H9 (cell line): ENCODE measurements around the gene NAGPA. TPM values are rescaled to one million over a fixed set of nuclear protein-coding genes. Genes with fewer than 3 reads are reported as not detected.
"Not testable (repeated sequence)": the region's sequence is repeated elsewhere in the genome, so short reads cannot be mapped to it uniquely, and the experiment has no call there.

ENCODE experiments used
- DNase-seq: peaks from one replicate; pipeline ENCODE4 v3.0.0-alpha.2; 2017
- H2AFZ ChIP-seq: one replicate; pipeline ENCODE4 v1.6.1; 2013; ENCODE audit warnings: mild to moderate bottlenecking, low read length, control low read depth, moderate library complexity
- H2AK5ac ChIP-seq: 2 replicates; pipeline ENCODE4 v1.6.1; 2013; ENCODE audit warnings: low read length, control low read depth, mixed read lengths; ENCODE audit not compliant: insufficient read length
- H2BK120ac ChIP-seq: one replicate; pipeline ENCODE4 v1.6.1; 2013; ENCODE audit warnings: low read depth, mild to moderate bottlenecking, low read length, control low read depth, inconsistent platforms; ENCODE audit not compliant: poor library complexity, severe bottlenecking
- H2BK12ac ChIP-seq: 2 replicates; pipeline ENCODE4 v1.6.1; 2013; ENCODE audit warnings: low read length, control low read depth, mixed read lengths, low read depth; ENCODE audit not compliant: insufficient read length
- H2BK15ac ChIP-seq: 2 replicates; pipeline ENCODE4 v1.6.1; 2013; ENCODE audit warnings: low read depth, low read length, control low read depth
- H2BK20ac ChIP-seq: one replicate; pipeline ENCODE4 v1.6.1; 2013; ENCODE audit warnings: low read depth, mild to moderate bottlenecking, low read length, control low read depth, inconsistent platforms; ENCODE audit not compliant: poor library complexity, severe bottlenecking
- H2BK5ac ChIP-seq: 2 replicates; pipeline ENCODE4 v1.6.1; 2013; ENCODE audit warnings: low read length, control low read depth, mixed read lengths; ENCODE audit not compliant: insufficient read length
- H3K14ac ChIP-seq: 2 replicates; pipeline ENCODE4 v1.6.1; 2013; ENCODE audit warnings: low read length, control low read depth; ENCODE audit not compliant: insufficient read depth
- H3K18ac ChIP-seq: 2 replicates; pipeline ENCODE4 v1.6.1; 2013; ENCODE audit warnings: low read depth, mild to moderate bottlenecking, mixed read lengths, low read length, control low read depth; ENCODE audit not compliant: insufficient read length
- H3K23ac ChIP-seq: 2 replicates; pipeline ENCODE4 v1.6.1; 2013; ENCODE audit warnings: low read length, control low read depth, mixed read lengths, low read depth; ENCODE audit not compliant: insufficient read length
- H3K23me2 ChIP-seq: 2 replicates; pipeline ENCODE4 v1.6.1; 2013; ENCODE audit warnings: low read depth, mild to moderate bottlenecking, mixed read lengths, low read length, control low read depth; ENCODE audit not compliant: insufficient read length, poor library complexity, severe bottlenecking
- H3K27ac ChIP-seq: 2 replicates; pipeline ENCODE4 v1.5.1; 2013; ENCODE audit warnings: low read length, control low read depth, mixed read lengths, low read depth; ENCODE audit not compliant: insufficient read length
- H3K27me3 ChIP-seq: 2 replicates; pipeline ENCODE4 v1.6.1; 2013; ENCODE audit warnings: low read length, control low read depth, inconsistent platforms; ENCODE audit not compliant: insufficient read depth
- H3K4ac ChIP-seq: 2 replicates; pipeline ENCODE4 v1.6.1; 2013; ENCODE audit warnings: low read depth, mild to moderate bottlenecking, control low read depth, inconsistent platforms, low read length, moderate library complexity
- H3K4me1 ChIP-seq: 2 replicates; pipeline ENCODE4 v1.6.1; 2013; ENCODE audit warnings: low read length, control low read depth, inconsistent platforms; ENCODE audit not compliant: insufficient read depth
- H3K4me2 ChIP-seq: 2 replicates; pipeline ENCODE4 v1.6.1; 2013; ENCODE audit warnings: low read length, control low read depth, mixed read lengths; ENCODE audit not compliant: insufficient read length, insufficient read depth
- H3K56ac ChIP-seq: 2 replicates; pipeline ENCODE4 v1.6.1; 2013; ENCODE audit warnings: low read depth, mild to moderate bottlenecking, mixed read lengths, low read length, control low read depth; ENCODE audit not compliant: insufficient read length
- H3K79me1 ChIP-seq: 2 replicates; pipeline ENCODE4 v1.6.1; 2013; ENCODE audit warnings: low read depth, mild to moderate bottlenecking, moderate library complexity, low read length, control low read depth, inconsistent platforms; ENCODE audit not compliant: insufficient read depth, poor library complexity, severe bottlenecking
- H3K79me2 ChIP-seq: 2 replicates; pipeline ENCODE4 v1.6.1; 2013; ENCODE audit warnings: low read length, control low read depth, inconsistent platforms; ENCODE audit not compliant: insufficient read depth
- H3K9ac ChIP-seq: 2 replicates; pipeline ENCODE4 v1.6.1; 2013; ENCODE audit warnings: low read length, control low read depth, mixed read lengths; ENCODE audit not compliant: insufficient read length; ENCODE audit errors: extremely low read depth
- H3K9me3 ChIP-seq: one replicate; pipeline ENCODE4 v1.6.1; 2013; ENCODE audit warnings: low read depth, low read length, inconsistent platforms; ENCODE audit not compliant: control insufficient read depth
- H3T11ph ChIP-seq: one replicate; pipeline ENCODE4 v1.6.1; 2013; ENCODE audit warnings: mild to moderate bottlenecking, low read length, control low read depth, inconsistent platforms
- H4K20me1 ChIP-seq: one replicate; pipeline ENCODE4 v1.6.1; 2013; ENCODE audit not compliant: control insufficient read depth, insufficient read length, insufficient read depth
- H4K5ac ChIP-seq: 2 replicates; pipeline ENCODE4 v1.6.1; 2013; ENCODE audit warnings: low read depth, mild to moderate bottlenecking, mixed read lengths, low read length, control low read depth; ENCODE audit not compliant: insufficient read length
- H4K8ac ChIP-seq: replicated peaks from 2 replicates; pipeline ENCODE4 v1.6.1; 2013; ENCODE audit warnings: low read length, control low read depth, mixed read lengths, low read depth; ENCODE audit not compliant: insufficient read length
- H4K91ac ChIP-seq: 2 replicates; pipeline ENCODE4 v1.6.1; 2013; ENCODE audit warnings: low read depth, mild to moderate bottlenecking, moderate library complexity, mixed read lengths, low read length, control low read depth; ENCODE audit not compliant: insufficient read length
- H3K27ac Mint-ChIP-seq, 3 experiments: 2 replicates in 2 of 3; 3 replicates in 1 of 3; pipeline ENCODE4 v1.8.0; 2020 to 2021; ENCODE audit warnings: mixed read lengths in 3 of 3, mild to moderate bottlenecking in 1 of 3, moderate library complexity in 1 of 3
- H3K27me3 Mint-ChIP-seq: 2 replicates; pipeline ENCODE4 v1.8.0; 2021; ENCODE audit warnings: low read depth, mild to moderate bottlenecking, moderate library complexity, mixed read lengths
- H3K36me3 Mint-ChIP-seq, 3 experiments: 2 replicates in 2 of 3; 3 replicates in 1 of 3; pipeline ENCODE4 v1.8.0; 2020 to 2021; ENCODE audit warnings: low read depth in 3 of 3, mixed read lengths in 3 of 3; ENCODE audit not compliant: insufficient read depth in 1 of 3
- H3K4me1 Mint-ChIP-seq, 2 experiments: 2 replicates each; pipeline ENCODE4 v1.8.0; 2020; ENCODE audit warnings: mixed read lengths in 2 of 2
- H3K4me3 Mint-ChIP-seq, 2 experiments: 2 replicates in 1 of 2; 3 replicates in 1 of 2; pipeline ENCODE4 v1.8.0; 2020 to 2021; ENCODE audit warnings: mild to moderate bottlenecking in 2 of 2, mixed read lengths in 2 of 2, moderate library complexity in 1 of 2
- H3K9me3 Mint-ChIP-seq, 2 experiments: 2 replicates in 1 of 2; 3 replicates in 1 of 2; pipeline ENCODE4 v1.8.0; 2020; ENCODE audit warnings: mild to moderate bottlenecking in 2 of 2, mixed read lengths in 2 of 2, moderate library complexity in 1 of 2
- CTCF ChIP-seq: fragments of 200-600 bp; sonication (generic); conservative IDR thresholded peaks from 3 replicates; pipeline ENCODE4 v1.8.0; 2021; ENCODE audit warnings: antibody characterized with exemption, mild to moderate bottlenecking
- WGBS: extraction: QIAGEN DNeasy Blood & Tissue Kit; methylation state at CpG from one replicate; pipeline ENCODE4 v1.1.7; 2013; ENCODE audit warnings: missing lambda C conversion rate, low lambda C conversion rate, mixed read lengths; ENCODE audit not compliant: insufficient read length; ENCODE audit errors: extremely low coverage; 5-methylcytosine and 5-hydroxymethylcytosine counted together
- long read RNA-seq: library from polyadenylated mRNA; unstranded; transcript quantifications from one replicate; pipeline ENCODE4 v2.0.0, GENCODE V29; 2020
- total RNA-seq: library from RNA; stranded (reverse); gene quantifications from 2 replicates; pipeline ENCODE4 v1.2.1, GENCODE V29; 2021

NAGPA gene
- total RNA-seq = 12.1 and 12.7 TPM in 2 replicates
- long read RNA-seq, transcript NAGPA-201 (10 exons, 2,202 nt) = major isoform, 24 of 74 reads
- long read RNA-seq, partial matches to known transcripts = 18 of 74 reads
- long read RNA-seq, other reads (novel, unspliced or antisense) = 30 of 74 reads

GRCh38 chr16:5033256-5034166, at the start of gene NAGPA:
NAGPA (minus strand) TSS chr16:5033935; CDS start chr16:5033914, 21 bp downstream.
- no peaks in the 10 kb centered on the region for H3K9me3 Mint-ChIP-seq
- no peak within 1 kb of the TSS for H2BK12ac ChIP-seq
- no peak within 1 kb of the TSS for H3T11ph ChIP-seq
- H4K8ac ChIP-seq = no peak within 1 kb of the TSS
- no peaks in the 10 kb centered on the region for H4K20me1 ChIP-seq
- peak; percentile 86 for DNase-seq
- H3K4ac ChIP-seq = no peak within 1 kb of the TSS
- no peak within 1 kb of the TSS for H2AK5ac ChIP-seq
- H3K36me3 Mint-ChIP-seq = no peaks in the 10 kb centered on the region; a peak in 1 of 7 replicates
- WGBS = no CpG with 5 or more reads among the region's 104 CpGs
- peak within 1 kb of the TSS; percentile 74 for H3K4me2 ChIP-seq
- H3K79me2 ChIP-seq = no peaks in the 10 kb centered on the region
- no peak within 1 kb of the TSS for H3K27ac ChIP-seq
- peaks cover 9% of the 10 kb centered on the region for H3K4me1 ChIP-seq
- H3K27me3 Mint-ChIP-seq = peaks cover 5% of the 10 kb centered on the region
- H3K18ac ChIP-seq = no peak within 1 kb of the TSS
- no peak within 1 kb of the TSS for H3K23ac ChIP-seq
- peak within 1 kb of the TSS; percentile 72 to 85 for H3K4me3 Mint-ChIP-seq
- no peak within 1 kb of the TSS for H4K91ac ChIP-seq
- H3K27me3 ChIP-seq = no peaks in the 10 kb centered on the region
- H2BK5ac ChIP-seq = no peak within 1 kb of the TSS
- no peak within 1 kb of the TSS for H2BK20ac ChIP-seq
- TF ChIP-seq CTCF = no peak
- no peak within 1 kb of the TSS for H2BK120ac ChIP-seq
- H3K79me1 ChIP-seq = no peaks in the 10 kb centered on the region
- H2AFZ ChIP-seq = no peak within 1 kb of the TSS
- H3K9ac ChIP-seq = peak within 1 kb of the TSS; percentile 63
- peaks cover 5% of the 10 kb centered on the region for H3K23me2 ChIP-seq
- no peaks in the 10 kb centered on the region for H3K9me3 ChIP-seq
- H3K27ac Mint-ChIP-seq = peak within 1 kb of the TSS in 2 of 3 experiments; percentile 21 to 89; a peak in 4 of 7 replicates
- H4K5ac ChIP-seq = no peak within 1 kb of the TSS
- peaks cover 21 to 31% of the 10 kb centered on the region in 2 experiments for H3K4me1 Mint-ChIP-seq
- H2BK15ac ChIP-seq = no peak within 1 kb of the TSS
- no peak within 1 kb of the TSS for H3K14ac ChIP-seq
- H3K56ac ChIP-seq = no peak within 1 kb of the TSS

- not testable (repeated sequence) for H3K9me3 ChIP-seq, H2BK20ac ChIP-seq, H4K20me1 ChIP-seq, H3K27ac ChIP-seq, H4K8ac ChIP-seq, H2AK5ac ChIP-seq, H3K56ac ChIP-seq, H3K27ac Mint-ChIP-seq, H3K4ac ChIP-seq, H3K4me2 ChIP-seq, H3K4me3 Mint-ChIP-seq, H3K27me3 ChIP-seq, H3K79me2 ChIP-seq, DNase-seq, H4K5ac ChIP-seq, H3K9me3 Mint-ChIP-seq, H3K14ac ChIP-seq, H2BK12ac ChIP-seq, H2BK15ac ChIP-seq, H2AFZ ChIP-seq, H3K4me1 Mint-ChIP-seq, H3T11ph ChIP-seq, H3K9ac ChIP-seq, H3K27me3 Mint-ChIP-seq, H4K91ac ChIP-seq, H2BK5ac ChIP-seq, H3K23ac ChIP-seq, H3K79me1 ChIP-seq, H3K23me2 ChIP-seq, H3K18ac ChIP-seq, H2BK120ac ChIP-seq, H3K4me1 ChIP-seq
- no CpG with 5 or more reads among the region's 9 CpGs for WGBS
- peaks cover 34 to 64% (median 62%) of the 10 kb centered on the region in 3 experiments; a peak in 6 of 7 replicates for H3K36me3 Mint-ChIP-seq
These were observed 47.3 kb upstream of the NAGPA start for GRCh38 chr16:5080996-5081395.
